Measurements from ENCODE around the gene TRIM43B. TPM values are rescaled to one million over a fixed set of nuclear protein-coding genes. Genes with fewer than 3 reads are reported as not detected.

TRIM43B gene
- polyA plus RNA-seq, 2 of the 4 experiments (the other 2 are of a cell fraction) = 0.12 TPM; not detected in 1

DNA sequence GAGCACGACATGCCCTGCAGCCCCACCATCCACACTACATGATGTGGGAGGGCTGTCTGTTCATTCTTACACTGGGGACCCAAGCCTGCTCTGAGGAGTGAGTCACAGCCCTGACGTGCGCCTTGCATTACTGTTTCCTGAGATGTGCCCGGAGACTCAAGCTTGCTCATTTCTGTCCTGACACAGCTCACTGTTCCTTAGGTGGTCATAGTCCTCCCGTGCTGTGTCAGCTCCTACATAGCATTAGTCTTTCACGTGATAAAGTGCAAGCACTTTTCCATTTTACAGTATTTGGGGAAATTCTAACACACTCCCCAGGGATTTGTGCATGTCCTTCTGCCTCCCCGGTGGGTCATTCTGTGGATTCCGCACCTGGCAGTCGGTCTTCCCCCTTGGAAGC, 46.2 kb upstream of the TRIM43B start:
- ChIA-PET CTCF (no interaction called here), POLR2A (no interaction called here)
- no peaks in the 10 kb centered on the region for H3K4me1 ChIP-seq
- H3K4me3 ChIP-seq = no peak overlapping the region
- WGBS (ENCODE audit: missing lambda C conversion rate) = 64% methylated on average over 9 of the region's 9 CpGs
- no peak overlapping the region for H3K4me2 ChIP-seq
- DNase-seq (ENCODE audit: low read depth in 1 of 2, low spot score in 1 of 2) (no peak), FAIRE-seq (no peak), ATAC-seq (no peak)
- H3K27ac ChIP-seq = no peak overlapping the region
- 0 out of 3 replicates have a peak, but pooled peaks cover 3% of the 10 kb centered on the region for H3K9me3 ChIP-seq
- TF ChIP-seq EHMT2 (IDR thresholded peaks at IDR 0.05; ENCODE audit: low read depth) (no peak), ZC3H11A (IDR thresholded peaks at IDR 0.05) (no peak), CBX8 (IDR thresholded peaks at IDR 0.05) (no peak), NFE2L2 (conservative IDR thresholded peaks at IDR 0.05; ENCODE audit: low read length) (no peak), CHD2 (IDR thresholded peaks at IDR 0.05; ENCODE audit: low read length, partially characterized antibody) (no peak), MAFK (IDR thresholded peaks at IDR 0.05; ENCODE audit: partially characterized antibody) (no peak), RCOR1 (IDR thresholded peaks at IDR 0.05; ENCODE audit: low read depth, low read length) (no peak), POLR2A (IDR thresholded peaks at IDR 0.05; ENCODE audit: low read length) (no peak), MAZ (IDR thresholded peaks at IDR 0.05; ENCODE audit: borderline replicate concordance, low read depth, low read length) (no peak), ZFP36 (IDR thresholded peaks at IDR 0.05; ENCODE audit: borderline replicate concordance, partially characterized antibody) (no peak)

- Histone ChIP-seq H3K27ac (peak overlapping the region; percentile 72 to 85), H3K4me2 (peak overlapping the region; percentile 95), H3K9me3 (0 out of 3 replicates have a peak, but pooled peaks cover 3% of the 10 kb centered on the region), H3K4me3 (peak overlapping the region; percentile 59), H3K4me1 (no peaks in the 10 kb centered on the region)
- FAIRE-seq = no peak
- TF ChIP-seq, protein P1, sequence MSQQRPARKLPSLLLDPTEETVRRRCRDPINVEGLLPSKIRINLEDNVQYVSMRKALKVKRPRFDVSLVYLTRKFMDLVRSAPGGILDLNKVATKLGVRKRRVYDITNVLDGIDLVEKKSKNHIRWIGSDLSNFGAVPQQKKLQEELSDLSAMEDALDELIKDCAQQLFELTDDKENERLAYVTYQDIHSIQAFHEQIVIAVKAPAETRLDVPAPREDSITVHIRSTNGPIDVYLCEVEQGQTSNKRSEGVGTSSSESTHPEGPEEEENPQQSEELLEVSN (IDR thresholded peaks at IDR 0.05; ENCODE audit: borderline replicate concordance, low read depth) = peak; percentile 83; the same call in 1 of the 2 replicates
- TF ChIP-seq, protein P2, sequence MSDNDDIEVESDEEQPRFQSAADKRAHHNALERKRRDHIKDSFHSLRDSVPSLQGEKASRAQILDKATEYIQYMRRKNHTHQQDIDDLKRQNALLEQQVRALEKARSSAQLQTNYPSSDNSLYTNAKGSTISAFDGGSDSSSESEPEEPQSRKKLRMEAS (IDR thresholded peaks at IDR 0.05) = peak; percentile 88
- TF ChIP-seq POLR2AphosphoS2 (conservative IDR thresholded peaks at IDR 0.05; ENCODE audit: low read length) (no peak), NPAS2 (CRISPR knock-in tag; IDR thresholded peaks at IDR 0.05; ENCODE audit: borderline replicate concordance) (no peak), RFX5 (IDR thresholded peaks at IDR 0.05) (no peak), CBX2 (IDR thresholded peaks at IDR 0.05; ENCODE audit: borderline replicate concordance, low read depth) (no peak), EHMT2 (IDR thresholded peaks at IDR 0.05; ENCODE audit: low read depth) (no peak), ZSCAN20 (CRISPR knock-in tag; IDR thresholded peaks at IDR 0.05) (no peak)
- TF ChIP-seq, protein P3, sequence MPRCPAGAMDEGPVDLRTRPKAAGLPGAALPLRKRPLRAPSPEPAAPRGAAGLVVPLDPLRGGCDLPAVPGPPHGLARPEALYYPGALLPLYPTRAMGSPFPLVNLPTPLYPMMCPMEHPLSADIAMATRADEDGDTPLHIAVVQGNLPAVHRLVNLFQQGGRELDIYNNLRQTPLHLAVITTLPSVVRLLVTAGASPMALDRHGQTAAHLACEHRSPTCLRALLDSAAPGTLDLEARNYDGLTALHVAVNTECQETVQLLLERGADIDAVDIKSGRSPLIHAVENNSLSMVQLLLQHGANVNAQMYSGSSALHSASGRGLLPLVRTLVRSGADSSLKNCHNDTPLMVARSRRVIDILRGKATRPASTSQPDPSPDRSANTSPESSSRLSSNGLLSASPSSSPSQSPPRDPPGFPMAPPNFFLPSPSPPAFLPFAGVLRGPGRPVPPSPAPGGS (IDR thresholded peaks at IDR 0.05) = no peak
- TF ChIP-seq, protein P4, sequence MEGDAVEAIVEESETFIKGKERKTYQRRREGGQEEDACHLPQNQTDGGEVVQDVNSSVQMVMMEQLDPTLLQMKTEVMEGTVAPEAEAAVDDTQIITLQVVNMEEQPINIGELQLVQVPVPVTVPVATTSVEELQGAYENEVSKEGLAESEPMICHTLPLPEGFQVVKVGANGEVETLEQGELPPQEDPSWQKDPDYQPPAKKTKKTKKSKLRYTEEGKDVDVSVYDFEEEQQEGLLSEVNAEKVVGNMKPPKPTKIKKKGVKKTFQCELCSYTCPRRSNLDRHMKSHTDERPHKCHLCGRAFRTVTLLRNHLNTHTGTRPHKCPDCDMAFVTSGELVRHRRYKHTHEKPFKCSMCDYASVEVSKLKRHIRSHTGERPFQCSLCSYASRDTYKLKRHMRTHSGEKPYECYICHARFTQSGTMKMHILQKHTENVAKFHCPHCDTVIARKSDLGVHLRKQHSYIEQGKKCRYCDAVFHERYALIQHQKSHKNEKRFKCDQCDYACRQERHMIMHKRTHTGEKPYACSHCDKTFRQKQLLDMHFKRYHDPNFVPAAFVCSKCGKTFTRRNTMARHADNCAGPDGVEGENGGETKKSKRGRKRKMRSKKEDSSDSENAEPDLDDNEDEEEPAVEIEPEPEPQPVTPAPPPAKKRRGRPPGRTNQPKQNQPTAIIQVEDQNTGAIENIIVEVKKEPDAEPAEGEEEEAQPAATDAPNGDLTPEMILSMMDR (IDR thresholded peaks at IDR 0.05) = no peak
- ATAC-seq = peak; percentile 92 to 95
- CTCF ChIA-PET = no interaction called here
- POLR2A ChIA-PET = interaction anchor here (0.5 to 0.8 kb wide), 2 partner anchors 12 to 124 kb away, joined by 3 read pairs; partner anchors contain the start of gene FAHD2A
- WGBS (ENCODE audit: missing lambda C conversion rate) = 39% methylated on average over 34 of the region's 84 CpGs
- DNase-seq (ENCODE audit: low read depth in 1 of 2, low spot score in 1 of 2) = peak; percentile 6 to 61
These were observed 42.1 kb upstream of the TRIM43B start for GRCh38 chr2:95526360-95527341.

Data from A549 (cell line).